Femur (tissue), 1 donor: ENCODE results near the gene FARP1.
"Not testable (repeated sequence)": the region's sequence is repeated elsewhere in the genome, so short reads cannot be mapped to it uniquely, and the experiment has no call there.

Experiments used
- DNase-seq: peaks from one replicate; pipeline ENCODE4 v3.0.0-alpha.2; 2017

FARP1 gene

DNA sequence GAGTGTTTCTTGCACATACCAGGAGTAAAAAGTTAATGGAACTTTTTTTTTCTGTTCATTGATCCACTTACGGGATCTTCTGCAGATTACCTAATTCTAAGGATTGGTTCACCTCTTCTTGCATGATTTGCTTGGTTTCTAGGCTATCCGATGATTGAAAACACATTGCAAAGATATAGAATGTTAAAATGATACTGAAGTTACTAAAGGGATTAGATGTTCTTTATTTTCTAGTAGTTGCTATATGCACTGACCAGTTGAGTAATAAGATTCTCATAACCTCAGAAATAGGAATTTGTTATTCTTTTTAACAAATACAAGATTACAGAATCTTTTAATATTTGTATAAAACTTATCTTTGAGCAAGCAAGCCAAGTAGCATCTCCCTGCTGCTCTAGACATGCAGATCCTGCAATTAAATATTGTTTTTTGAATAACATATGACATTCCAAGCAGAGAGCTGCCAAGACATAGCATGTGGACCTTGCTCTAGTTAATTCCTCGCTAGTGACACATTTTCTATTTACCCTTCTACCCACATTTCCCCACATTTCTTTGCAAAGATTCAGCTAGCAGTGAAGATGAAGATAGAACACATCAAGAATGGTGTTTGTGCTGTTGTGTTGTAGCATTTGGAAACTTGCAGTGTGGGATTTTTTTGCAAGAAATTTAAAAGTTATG is 85.9 kb downstream of the FARP1 start:
- no peak for DNase-seq

GRCh38 chr13:98230762-98231161 is 87.9 kb downstream of the FARP1 start:
- not testable (repeated sequence) for DNase-seq

GRCh38 chr13:98232456-98232855 is 89.6 kb downstream of the FARP1 start:
- no peak for DNase-seq

- DNase-seq = no peak
These were observed 90.2 kb downstream of the FARP1 start for GRCh38 chr13:98233127-98233526.

DNA sequence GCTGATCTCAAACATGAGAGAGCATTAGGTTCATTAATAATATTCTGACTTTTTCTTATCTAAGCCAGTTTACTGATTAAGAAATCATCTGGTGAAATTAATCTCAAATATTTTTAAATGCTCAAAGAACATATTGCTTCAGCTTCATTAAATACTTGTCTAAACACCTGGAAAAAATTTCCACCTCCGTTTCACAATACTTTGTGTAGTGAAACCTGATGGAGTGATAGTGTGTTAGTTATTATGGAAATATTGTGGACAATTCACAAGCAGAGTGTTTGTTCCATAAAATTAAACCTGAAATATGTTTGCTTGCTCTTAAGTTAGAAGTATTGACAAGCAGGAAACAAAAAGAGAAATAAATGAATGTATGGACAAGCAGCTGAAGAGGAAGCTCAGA is 91.5 kb downstream of the FARP1 start:
- no peak for DNase-seq

- no peak for DNase-seq
These were observed 93.3 kb downstream of the FARP1 start for GRCh38 chr13:98236197-98236596.

- DNase-seq = no peak
These were observed 94.4 kb downstream of the FARP1 start for GRCh38 chr13:98237331-98237730.

DNA sequence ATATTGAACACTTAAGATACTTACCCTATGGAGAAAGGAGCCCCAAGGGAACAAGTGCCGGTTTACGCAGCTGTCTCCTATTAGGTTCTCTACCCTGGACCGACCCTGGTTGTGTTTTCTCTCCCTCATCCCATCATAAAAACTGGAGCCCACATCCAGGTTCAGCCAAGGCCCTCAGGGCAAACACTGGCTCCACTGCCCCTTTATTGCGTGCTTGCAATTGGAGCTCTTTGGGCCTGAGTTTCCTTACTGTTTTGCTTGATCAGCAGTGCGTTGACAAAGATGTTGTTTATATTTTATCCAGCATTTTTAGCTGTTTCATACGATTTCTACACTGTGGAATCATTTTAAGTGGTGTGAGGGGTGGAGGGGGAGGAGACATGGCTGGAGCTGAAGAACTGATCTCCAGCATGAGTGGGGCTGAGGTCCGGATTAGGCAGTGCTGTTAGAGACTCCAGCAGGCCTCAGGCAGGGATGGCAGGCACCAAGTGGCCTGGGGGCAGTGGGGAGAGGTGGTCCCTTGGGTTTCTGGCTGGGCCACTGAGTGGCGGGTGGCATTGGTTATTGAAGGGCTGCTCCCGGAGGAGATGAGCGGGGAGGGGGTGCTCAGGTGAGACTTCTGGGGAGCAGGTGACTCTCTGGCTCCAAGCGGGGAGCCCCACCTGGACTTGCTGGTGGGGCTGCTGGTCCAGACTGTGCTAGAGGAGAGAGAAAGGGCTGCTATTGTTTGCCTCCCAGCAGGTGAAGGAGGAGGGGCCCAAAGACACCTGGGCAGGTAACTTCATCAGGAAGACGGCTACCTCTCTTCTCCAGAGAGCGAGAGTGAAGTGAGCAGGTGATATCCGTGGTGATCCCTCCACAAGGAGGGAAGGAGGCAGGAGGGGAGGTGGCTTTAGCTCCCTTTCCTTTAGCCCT is 96.5 kb downstream of the FARP1 start:
- no peak for DNase-seq

- DNase-seq = no peak
These were observed 97.2 kb downstream of the FARP1 start for GRCh38 chr13:98240135-98240534.

GRCh38 chr13:98240974-98241373 is 98.1 kb downstream of the FARP1 start:
- no peak for DNase-seq

GRCh38 chr13:98241976-98242375 is 99.1 kb downstream of the FARP1 start:
- DNase-seq = no peak

DNA sequence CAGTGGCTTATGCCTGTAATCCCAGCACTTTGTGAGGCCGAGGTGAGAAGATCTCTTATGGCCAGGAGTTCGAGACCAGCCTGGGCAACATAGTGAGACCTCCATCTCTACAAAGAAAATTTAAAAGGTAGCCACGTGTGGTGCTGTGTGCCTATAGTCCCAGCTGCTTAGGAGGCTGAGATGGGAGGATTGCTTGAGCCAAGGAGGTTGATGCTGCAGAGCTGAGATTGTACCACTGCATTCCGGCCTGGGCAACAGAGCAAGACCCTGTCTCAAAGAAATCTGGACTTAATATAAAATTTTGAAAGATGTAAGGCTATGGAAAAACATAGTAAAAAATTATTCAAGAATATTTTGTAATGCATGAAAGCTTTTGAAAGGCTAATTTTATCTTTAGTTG is 99.5 kb downstream of the FARP1 start:
- no peak for DNase-seq

DNA sequence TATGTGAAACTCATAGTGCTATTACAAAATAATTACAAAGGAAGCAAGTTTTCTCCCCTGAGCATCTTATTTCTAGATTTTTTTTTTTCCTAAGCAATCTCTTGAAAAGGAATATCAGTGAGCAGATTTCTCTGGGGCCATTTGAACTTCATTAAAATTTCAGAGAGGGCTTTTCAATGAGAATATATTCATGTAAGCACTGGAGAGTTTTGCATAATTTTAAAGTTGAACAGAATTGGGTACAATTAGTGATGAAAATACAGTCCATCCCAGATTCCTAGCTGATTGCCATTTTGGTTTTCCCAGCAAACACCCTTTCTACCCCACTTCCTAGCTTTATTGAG is 101.0 kb downstream of the FARP1 start:
- DNase-seq = no peak

GRCh38 chr13:98246538-98247172 is 103.8 kb downstream of the FARP1 start:
- DNase-seq = no peak

DNA sequence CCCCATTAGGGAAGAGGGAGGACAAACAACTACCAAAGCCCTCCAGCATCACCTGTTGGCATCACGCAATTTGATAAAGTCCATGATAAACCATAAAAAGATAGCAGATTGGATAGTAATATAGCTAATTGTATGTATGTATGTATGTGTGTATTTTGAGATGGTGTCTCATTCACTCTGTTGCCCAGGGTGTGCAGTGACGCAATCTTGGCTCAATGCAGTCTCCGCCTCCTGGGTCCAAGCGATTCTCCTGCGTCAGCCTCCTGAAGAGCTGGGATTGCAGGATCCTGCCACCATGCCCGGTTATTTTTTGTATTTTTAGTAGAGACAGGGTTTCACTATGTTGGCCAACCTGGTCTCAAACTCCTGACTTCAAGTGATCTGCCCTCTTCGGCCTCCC is 108.8 kb downstream of the FARP1 start:
- DNase-seq = no peak

DNA sequence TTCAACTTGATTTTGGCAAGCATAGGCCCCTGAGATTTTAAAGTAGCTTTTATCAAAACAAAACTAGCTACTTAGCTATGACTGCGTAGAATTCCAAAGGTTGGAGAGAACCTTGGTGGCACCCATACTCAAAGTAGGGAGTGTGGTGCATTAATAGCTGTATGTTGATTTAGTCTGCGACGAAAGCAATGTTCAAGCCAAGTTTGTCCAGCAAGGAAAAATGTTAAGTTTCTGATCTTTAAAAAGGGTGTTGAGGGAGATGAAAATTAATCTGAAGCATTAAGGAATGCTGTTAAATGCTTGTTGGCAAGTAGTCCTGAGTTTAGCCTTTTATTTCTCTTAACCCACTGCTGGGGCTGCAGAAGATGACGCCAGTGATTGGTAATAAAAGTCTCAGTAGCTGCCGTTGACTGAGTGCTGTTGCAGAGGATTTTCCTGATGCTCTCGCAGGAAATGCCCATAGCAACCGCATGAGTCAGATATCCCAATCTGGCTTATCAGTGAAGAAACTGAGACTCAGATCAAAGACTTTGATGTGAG is 110.1 kb downstream of the FARP1 start:
- no peak for DNase-seq

DNA sequence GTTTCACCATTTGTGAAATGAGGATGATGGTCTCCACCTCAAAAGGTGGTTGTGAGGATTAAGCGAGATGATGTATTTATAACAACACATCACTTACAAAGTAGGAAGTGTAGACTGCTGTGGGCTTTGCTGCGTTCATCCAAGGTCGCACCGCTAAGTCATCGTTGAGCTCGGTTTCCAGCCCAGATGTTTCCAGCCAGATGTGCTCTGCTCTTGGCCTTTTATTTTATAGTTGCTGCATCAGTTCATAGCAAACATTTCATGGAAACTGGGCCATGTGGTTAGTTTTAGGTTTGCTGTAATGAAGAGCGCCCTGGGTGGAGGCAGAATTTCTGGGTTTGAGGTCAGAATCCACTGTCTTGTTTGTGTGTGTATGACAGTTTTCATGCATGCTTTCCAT is 110.6 kb downstream of the FARP1 start:
- peak; percentile 69 for DNase-seq

DNA sequence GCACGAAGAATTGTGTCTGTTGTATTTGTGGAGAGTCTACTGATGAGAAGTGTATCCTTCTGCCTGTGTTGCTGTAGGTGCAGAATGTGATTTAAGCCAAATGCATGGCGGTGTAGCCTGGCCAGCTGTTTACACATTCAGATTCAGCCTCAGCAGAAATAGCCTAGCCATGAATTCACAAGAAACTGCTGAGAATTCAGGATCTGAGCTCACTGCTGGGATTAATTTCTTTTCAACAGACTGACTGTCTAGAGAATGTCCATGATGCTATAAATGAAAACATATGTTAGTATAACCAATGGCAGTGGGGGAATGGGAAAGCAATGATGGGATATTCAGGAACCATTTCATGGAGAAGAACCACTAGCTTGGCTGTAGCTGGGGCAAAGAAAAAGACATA is 111.6 kb downstream of the FARP1 start:
- DNase-seq = peak; percentile 58

GRCh38 chr13:98258226-98258625 is 115.3 kb downstream of the FARP1 start:
- no peak for DNase-seq

DNA sequence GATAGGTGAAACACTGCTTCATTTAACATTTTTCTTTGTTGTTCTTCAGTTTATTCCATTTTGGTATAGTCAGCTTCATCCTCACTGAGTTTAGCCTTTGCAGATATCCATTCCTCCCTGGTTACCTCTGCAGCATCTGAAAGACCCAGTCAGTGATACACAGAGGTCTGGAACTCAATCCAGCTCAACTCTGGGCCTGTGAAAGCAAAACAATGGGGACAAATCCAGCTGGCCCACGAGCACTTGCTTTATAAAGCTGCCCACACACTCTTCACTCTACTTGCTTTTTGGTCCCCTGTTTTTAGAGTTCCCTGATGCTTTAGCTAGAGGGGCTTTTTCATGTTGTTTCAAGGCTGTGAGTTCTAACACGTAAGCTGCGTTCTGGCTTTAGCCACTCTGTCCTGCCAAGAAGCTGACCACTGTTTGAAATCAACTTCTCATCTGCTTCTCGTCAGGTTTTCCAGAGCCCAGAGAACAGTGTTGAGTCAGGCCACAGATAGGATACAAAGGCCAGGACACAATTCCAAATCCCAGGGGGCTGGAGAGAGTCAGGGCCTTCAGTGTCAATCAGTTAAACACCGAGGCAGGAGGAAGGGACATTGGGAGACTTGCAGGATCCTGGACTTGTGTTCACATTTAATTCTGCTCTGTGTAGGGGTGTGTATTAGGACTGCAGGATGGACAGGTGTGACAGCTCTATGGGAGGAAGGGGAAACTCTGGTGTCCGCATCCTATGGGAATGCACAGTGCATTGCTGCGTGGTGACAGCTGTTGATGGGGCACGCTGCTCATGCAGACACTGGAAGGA is 117.7 kb downstream of the FARP1 start:
- DNase-seq = no peak

DNA sequence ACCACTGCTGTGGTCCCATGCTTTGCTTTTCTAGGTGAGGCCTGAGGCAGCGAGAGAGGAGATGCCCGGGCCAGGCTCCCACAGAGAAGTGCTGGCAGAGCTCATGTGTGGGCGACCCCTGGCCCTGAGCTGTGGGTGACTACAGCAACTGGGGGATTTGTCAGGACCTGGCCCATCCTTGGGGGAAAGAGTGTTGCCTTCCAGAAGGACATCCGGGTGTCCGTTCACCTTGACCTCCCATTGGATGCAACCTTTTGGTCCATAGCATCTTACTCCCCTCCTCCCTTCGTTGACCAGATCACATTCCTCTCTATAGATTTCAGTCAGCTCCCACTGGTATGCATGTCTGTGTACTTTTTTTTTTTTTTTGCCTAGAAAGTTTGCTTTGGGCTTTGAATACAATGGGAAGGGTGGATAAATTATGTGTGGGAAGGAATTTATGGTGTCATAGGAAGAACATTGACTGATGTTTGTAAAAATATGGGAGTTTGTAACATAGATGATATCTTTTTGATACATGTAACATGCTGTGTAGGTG is 118.3 kb downstream of the FARP1 start:
- DNase-seq = no peak

- no peak for DNase-seq
These were observed 119.4 kb downstream of the FARP1 start for GRCh38 chr13:98262292-98262691.

DNA sequence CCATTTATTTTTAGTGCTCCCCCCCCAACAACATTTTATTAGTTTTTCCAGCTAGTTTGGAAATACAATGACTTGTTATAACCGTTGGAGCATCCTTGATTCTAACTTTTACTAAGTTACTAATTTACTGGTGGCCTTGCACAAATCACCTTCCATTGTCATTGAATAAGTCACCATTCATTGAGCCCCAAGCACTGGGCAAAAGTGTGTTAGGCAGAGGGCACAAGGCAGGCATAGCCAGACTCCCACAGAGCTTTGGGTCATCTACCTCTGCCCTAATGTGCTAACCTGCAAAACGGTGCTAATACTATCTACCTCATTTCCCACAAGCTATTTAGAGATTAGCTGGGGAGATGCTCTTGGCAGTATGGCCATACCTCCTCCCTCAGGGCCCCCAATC is 120.9 kb downstream of the FARP1 start:
- DNase-seq = no peak
